ENCODE data around the gene SIRT3. TPM values are rescaled to one million over a fixed set of nuclear protein-coding genes. Genes with fewer than 3 reads are reported as not detected.
"Not testable (repeated sequence)": the region's sequence is repeated elsewhere in the genome, so short reads cannot be mapped to it uniquely, and the experiment has no call there.

The SIRT3 gene
- total RNA-seq, 4 donors from 2014 or later = 9.2 to 15.0 (median 12.7) TPM

DNA sequence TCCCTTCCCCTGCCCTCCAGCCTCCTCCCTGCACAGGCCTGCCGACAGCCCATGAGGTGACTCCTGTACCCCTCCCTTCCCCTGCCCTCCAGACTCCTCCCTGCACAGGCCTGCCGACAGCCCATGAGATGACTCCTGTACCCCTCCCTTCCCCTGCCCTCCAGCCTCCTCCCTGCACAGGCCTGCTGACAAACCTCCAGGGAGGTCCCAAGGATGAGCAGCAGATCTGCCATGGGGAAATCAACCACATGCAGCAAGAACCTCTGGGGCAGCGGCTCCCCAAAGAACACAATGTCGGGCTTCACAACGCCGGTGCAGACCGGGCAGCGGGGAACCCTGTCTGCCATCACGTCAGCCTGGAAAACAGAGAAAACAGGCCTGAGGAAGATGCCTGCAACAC is 12.3 kb downstream of the SIRT3 start:
- Histone ChIP-seq H3K9me3 (no peaks in the 10 kb centered on the region), H3K27ac (no peak overlapping the region), H3K4me1 (peaks cover 6 to 9% of the 10 kb centered on the region in 2 donors), H3K36me3 (peaks cover 0 to 5% of the 10 kb centered on the region in 2 donors), H3K4me3 (no peak overlapping the region), H3K27me3 (no peaks in the 10 kb centered on the region)
- intact Hi-C loops (cut with DNase I; ENCODE audit: low total_unique reads) = no loop called here
- TF ChIP-seq, protein P1, sequence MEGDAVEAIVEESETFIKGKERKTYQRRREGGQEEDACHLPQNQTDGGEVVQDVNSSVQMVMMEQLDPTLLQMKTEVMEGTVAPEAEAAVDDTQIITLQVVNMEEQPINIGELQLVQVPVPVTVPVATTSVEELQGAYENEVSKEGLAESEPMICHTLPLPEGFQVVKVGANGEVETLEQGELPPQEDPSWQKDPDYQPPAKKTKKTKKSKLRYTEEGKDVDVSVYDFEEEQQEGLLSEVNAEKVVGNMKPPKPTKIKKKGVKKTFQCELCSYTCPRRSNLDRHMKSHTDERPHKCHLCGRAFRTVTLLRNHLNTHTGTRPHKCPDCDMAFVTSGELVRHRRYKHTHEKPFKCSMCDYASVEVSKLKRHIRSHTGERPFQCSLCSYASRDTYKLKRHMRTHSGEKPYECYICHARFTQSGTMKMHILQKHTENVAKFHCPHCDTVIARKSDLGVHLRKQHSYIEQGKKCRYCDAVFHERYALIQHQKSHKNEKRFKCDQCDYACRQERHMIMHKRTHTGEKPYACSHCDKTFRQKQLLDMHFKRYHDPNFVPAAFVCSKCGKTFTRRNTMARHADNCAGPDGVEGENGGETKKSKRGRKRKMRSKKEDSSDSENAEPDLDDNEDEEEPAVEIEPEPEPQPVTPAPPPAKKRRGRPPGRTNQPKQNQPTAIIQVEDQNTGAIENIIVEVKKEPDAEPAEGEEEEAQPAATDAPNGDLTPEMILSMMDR (IDR thresholded peaks at IDR 0.05 in 4 of 5, conservative IDR thresholded peaks at IDR 0.05 in 1 of 5) = no peak
- no peak for TF ChIP-seq POLR2A (IDR thresholded peaks at IDR 0.05)
- in situ Hi-C loops (cut with MboI; ENCODE audit: low sequenced_read_pairs in 4 of 4) = no loop called here
- DNase-seq (no peak), ATAC-seq (no peak)

DNA sequence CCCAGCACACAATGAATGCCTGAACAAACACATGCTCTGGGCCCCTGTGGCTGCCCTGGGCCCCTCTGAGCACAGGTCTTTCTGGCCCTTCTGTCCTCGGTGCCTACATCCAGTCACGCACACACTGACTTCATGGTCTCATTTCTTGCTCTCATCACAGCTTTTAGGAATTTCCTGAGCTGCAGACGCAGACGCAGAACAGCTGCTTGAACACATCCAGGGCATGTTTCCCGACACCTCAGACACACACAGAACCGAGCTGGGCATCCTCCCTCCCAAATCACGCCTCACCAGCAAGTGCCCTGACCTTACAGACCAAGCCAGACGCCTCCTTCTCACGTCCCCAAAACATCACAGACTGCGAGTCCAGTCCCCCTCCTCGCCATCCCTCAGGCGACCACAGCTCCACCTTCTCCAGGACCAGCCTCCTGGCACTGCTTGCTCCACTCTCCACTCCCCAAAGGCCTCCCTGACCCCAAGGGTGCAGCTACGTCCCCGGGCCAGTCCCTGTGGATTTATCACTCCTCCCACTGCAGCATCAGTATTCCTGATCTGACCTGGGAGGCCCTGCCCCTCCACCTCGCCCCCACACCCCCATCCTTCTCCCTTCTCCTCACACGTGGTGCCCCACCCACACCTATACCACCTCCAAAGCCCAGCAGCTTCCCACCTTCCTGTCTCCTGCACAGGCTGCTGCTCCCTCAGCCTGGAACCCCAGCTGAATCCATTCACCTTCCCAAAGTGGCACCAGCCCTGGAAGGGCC is 12.9 kb downstream of the SIRT3 start:
- H3K4me3 ChIP-seq = no peak overlapping the region
- H3K27ac ChIP-seq = no peak overlapping the region
- no peak for TF ChIP-seq POLR2A (IDR thresholded peaks at IDR 0.05)
- TF ChIP-seq, protein P1 (IDR thresholded peaks at IDR 0.05 in 4 of 5, conservative IDR thresholded peaks at IDR 0.05 in 1 of 5) = no peak
- peaks cover 6 to 9% of the 10 kb centered on the region in 2 donors for H3K4me1 ChIP-seq
- ATAC-seq (no peak), DNase-seq (no peak)
- H3K27me3 ChIP-seq = no peaks in the 10 kb centered on the region
- intact Hi-C loops (cut with DNase I; ENCODE audit: low total_unique reads) = no loop called here
- no peaks in the 10 kb centered on the region for H3K9me3 ChIP-seq
- H3K36me3 ChIP-seq = peaks cover 0 to 5% of the 10 kb centered on the region in 2 donors
- in situ Hi-C loops (cut with MboI; ENCODE audit: low sequenced_read_pairs in 4 of 4) = no loop called here

DNA sequence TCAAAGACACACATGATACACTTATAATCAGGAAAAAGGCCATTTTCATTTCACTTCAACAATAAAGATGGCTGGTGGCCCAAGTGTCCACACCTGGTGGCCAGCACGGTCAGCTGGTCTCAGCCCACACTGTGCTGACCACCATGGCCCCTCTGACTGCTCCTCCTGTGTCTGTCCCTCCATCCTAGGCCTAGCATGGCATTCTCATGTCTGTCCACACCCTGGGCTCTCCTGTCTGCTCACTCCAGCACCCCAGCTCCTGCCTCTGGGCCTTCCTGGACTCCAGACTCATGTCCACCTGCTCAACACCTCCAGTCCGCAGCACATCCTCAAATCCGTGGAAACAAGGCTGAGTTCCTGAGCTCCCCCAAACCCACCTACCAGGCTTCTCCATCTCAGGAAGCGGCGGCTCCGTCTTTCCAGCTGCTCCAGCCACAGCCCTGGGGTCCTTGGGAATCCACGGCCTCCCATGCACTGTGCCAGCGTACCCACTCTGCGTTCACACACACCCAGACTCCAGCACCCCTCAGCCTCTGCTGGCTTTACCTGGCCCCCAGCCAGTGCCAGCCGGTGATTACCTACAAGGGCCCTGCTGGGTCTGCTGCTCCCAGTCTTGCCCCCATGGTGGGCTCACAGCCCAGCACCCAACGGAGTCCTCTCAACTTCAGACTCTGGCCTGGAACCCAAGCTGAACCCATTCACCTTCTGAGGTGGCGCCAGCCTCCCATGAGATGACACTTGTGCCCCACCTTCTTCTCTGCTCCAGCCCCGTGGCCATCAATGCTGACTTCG is 13.9 kb downstream of the SIRT3 start:
- H3K4me1 ChIP-seq = peaks cover 6 to 9% of the 10 kb centered on the region in 2 donors
- TF ChIP-seq POLR2A (IDR thresholded peaks at IDR 0.05) = no peak
- TF ChIP-seq, protein P1 (IDR thresholded peaks at IDR 0.05 in 4 of 5, conservative IDR thresholded peaks at IDR 0.05 in 1 of 5) = no peak
- H3K27ac ChIP-seq = no peak overlapping the region
- in situ Hi-C loops (cut with MboI; ENCODE audit: low sequenced_read_pairs in 4 of 4) (no loop called here), intact Hi-C loops (cut with DNase I; ENCODE audit: low total_unique reads) (no loop called here)
- no peaks in the 10 kb centered on the region for H3K9me3 ChIP-seq
- H3K27me3 ChIP-seq = no peaks in the 10 kb centered on the region
- DNase-seq (no peak), ATAC-seq (no peak)
- peaks cover 0 to 5% of the 10 kb centered on the region in 2 donors for H3K36me3 ChIP-seq
- H3K4me3 ChIP-seq = no peak overlapping the region

DNA sequence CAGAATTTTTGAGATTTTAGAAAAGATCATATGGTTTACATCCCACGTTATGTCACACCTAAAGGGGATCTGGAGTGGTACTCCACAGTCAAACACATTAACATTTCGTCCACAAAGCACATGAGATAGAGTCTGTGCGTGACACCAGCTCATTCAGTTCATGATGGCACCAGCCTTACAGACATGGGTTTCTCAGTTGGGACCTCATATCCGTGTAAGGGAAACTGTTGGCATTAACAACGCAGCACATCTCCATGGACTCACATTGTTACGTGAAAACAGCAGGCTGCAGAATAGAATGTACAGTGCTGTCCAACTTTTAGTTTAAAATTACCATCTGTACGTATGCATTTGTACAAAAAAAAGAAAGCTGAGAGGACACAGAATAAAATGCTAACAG is 14.6 kb downstream of the SIRT3 start:
- Histone ChIP-seq H3K4me1 (peaks cover 6 to 9% of the 10 kb centered on the region in 2 donors), H3K27ac (no peak overlapping the region), H3K4me3 (no peak overlapping the region), H3K36me3 (peaks cover 0 to 5% of the 10 kb centered on the region in 2 donors), H3K9me3 (no peaks in the 10 kb centered on the region), H3K27me3 (no peaks in the 10 kb centered on the region)
- ATAC-seq = no peak
- TF ChIP-seq, protein P1 (IDR thresholded peaks at IDR 0.05 in 4 of 5, conservative IDR thresholded peaks at IDR 0.05 in 1 of 5) = no peak
- no peak for TF ChIP-seq POLR2A (IDR thresholded peaks at IDR 0.05)
- in situ Hi-C loops (cut with MboI; ENCODE audit: low sequenced_read_pairs in 4 of 4) = no loop called here
- no peak for DNase-seq
- intact Hi-C loops (cut with DNase I; ENCODE audit: low total_unique reads) = no loop called here

DNA sequence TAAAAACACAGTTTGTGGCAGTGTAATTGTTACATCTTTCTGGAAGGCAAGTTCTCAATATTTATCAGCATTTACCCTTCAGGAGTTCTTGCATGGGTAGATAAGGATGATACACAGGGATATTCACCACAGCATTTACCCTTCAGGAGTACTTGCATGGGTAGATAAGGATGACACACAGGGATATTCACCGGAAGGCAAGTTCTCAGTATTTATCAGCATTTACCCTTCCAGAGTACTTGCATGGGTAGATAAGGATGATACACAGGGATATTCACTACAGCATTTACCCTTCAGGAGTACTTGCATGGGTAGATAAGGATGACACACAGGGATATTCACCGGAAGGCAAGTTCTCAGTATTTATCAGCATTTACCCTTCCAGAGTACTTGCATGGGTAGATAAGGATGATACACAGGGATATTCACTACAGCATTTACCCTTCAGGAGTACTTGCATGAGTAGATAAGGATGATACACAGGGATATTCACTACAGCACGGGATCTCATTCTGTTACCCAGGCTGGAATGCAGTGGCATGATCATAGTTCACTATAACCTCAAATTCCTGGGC is 15.4 kb downstream of the SIRT3 start:
- DNase-seq; H3K9me3 ChIP-seq; H3K4me3 ChIP-seq; H3K27me3 ChIP-seq; H3K4me1 ChIP-seq; ATAC-seq; in situ Hi-C loops (cut with MboI; ENCODE audit: low sequenced_read_pairs in 4 of 4); intact Hi-C loops (cut with DNase I; ENCODE audit: low total_unique reads); H3K27ac ChIP-seq; H3K36me3 ChIP-seq: not testable (repeated sequence)

Measured in gastrocnemius medialis (tissue), 4 donors.